K562 (cell line): Measurements from ENCODE around the gene KCNK6. TPM values are rescaled to one million over a fixed set of nuclear protein-coding genes. Genes with fewer than 3 reads are reported as not detected.

Experiments
- CBFA2T3 ChIP-seq: fragments of 450-650 bp; IDR thresholded peaks from 2 replicates; pipeline ENCODE4 v1.6.1; 2017
- CBX1 ChIP-seq: sonication (generic); IDR thresholded peaks from 2 replicates; pipeline ENCODE4 v1.6.1; 2016; ENCODE audit warnings: antibody characterized with exemption, low read depth, mild to moderate bottlenecking
- FOXJ2 ChIP-seq: fragments of 200-800 bp; sonication (Bioruptor generic); IDR thresholded peaks from 2 replicates; pipeline ENCODE4 v1.6.1; 2016; ENCODE audit warnings: missing genetic modification characterization, missing compliant biosample characterization
- FOXK2 ChIP-seq, 2 experiments: fragments of 450-650 bp; IDR thresholded peaks in 1 of 2; conservative IDR thresholded peaks in 1 of 2; 2 replicates each; pipeline ENCODE4 v1.6.1; 2016; ENCODE audit warnings: low read depth in 2 of 2, mild to moderate bottlenecking in 1 of 2
- HMG20A ChIP-seq: fragments of 450-650 bp; formaldehyde crosslinking; conservative IDR thresholded peaks from 2 replicates; pipeline ENCODE4 v1.4.0; 2020; ENCODE audit warnings: mild to moderate bottlenecking, mixed read lengths
- KAT2B ChIP-seq: IDR thresholded peaks from one replicate; pipeline ENCODE4 v1.6.1; 2012; ENCODE audit warnings: low read depth, mild to moderate bottlenecking, control low read depth, inconsistent platforms, low read length, moderate library complexity
- KAT8 ChIP-seq: fragments of 450-650 bp; IDR thresholded peaks from 2 replicates; pipeline ENCODE4 v1.6.1; 2016; ENCODE audit warnings: low read depth, mild to moderate bottlenecking
- KLF6 ChIP-seq: fragments of 250-450 bp; sonication (Bioruptor Pico); IDR thresholded peaks from 2 replicates; pipeline ENCODE4 v1.4.0; 2020; ENCODE audit warnings: mild to moderate bottlenecking, moderate library complexity, borderline replicate concordance
- PHF21A ChIP-seq: fragments of 450-650 bp; IDR thresholded peaks from 2 replicates; pipeline ENCODE4 v1.6.1; 2017; ENCODE audit warnings: low read depth, borderline replicate concordance
- PML ChIP-seq: IDR thresholded peaks from 2 replicates; pipeline ENCODE4 v1.6.1; 2012; ENCODE audit warnings: low read length, inconsistent platforms
- RAD21 ChIP-seq, 2 experiments: fragments of 250-450 bp in 1 of 2; fragments of 450-650 bp in 1 of 2; sonication (Bioruptor Pico) in 1 of 2; formaldehyde crosslinking in 1 of 2; IDR thresholded peaks in 1 of 2; conservative IDR thresholded peaks in 1 of 2; 2 replicates each; pipeline versions ENCODE4 v1.4.0 to v1.8.0; 2020 to 2022; ENCODE audit warnings: mild to moderate bottlenecking in 2 of 2, moderate library complexity in 1 of 2
- SAP30 ChIP-seq: fragments of 200-600 bp; sonication (generic); IDR thresholded peaks from 2 replicates; pipeline ENCODE4 v1.6.1; 2012; ENCODE audit warnings: borderline replicate concordance, low read depth, mild to moderate bottlenecking, moderate library complexity, low read length, control low read depth, inconsistent platforms; ENCODE audit not compliant: insufficient read depth, poor library complexity, severe bottlenecking
- SMARCE1 ChIP-seq: fragments of 450-650 bp; IDR thresholded peaks from 2 replicates; pipeline ENCODE4 v1.7.1; 2016; ENCODE audit warnings: mild to moderate bottlenecking
- TGIF2 ChIP-seq: sonication (generic); formaldehyde crosslinking; IDR thresholded peaks from 2 replicates; pipeline ENCODE4 v1.8.1; 2022; ENCODE audit warnings: mild to moderate bottlenecking, missing genetic modification reagents, moderate library complexity
- ZBED1 ChIP-seq: IDR thresholded peaks from 2 replicates; pipeline ENCODE4 v1.6.1; 2014
- ZBTB1 ChIP-seq: sonication (generic); formaldehyde crosslinking; IDR thresholded peaks from 2 replicates; pipeline ENCODE4 v1.8.1; 2023; ENCODE audit warnings: missing genetic modification reagents, low read depth, mild to moderate bottlenecking, borderline replicate concordance
- ZNF24 ChIP-seq: fragments of 450-650 bp; IDR thresholded peaks from 2 replicates; pipeline ENCODE4 v1.6.1; 2016
- ZNF707 ChIP-seq: fragments of 250-450 bp; sonication (Bioruptor Pico); conservative IDR thresholded peaks from 2 replicates; pipeline ENCODE4 v1.8.0; 2022; ENCODE audit warnings: inconsistent platforms, mild to moderate bottlenecking, moderate library complexity
- polyA plus RNA-seq, 8 experiments: library from polyadenylated mRNA; depleted of rRNA in 4 of 8; stranded (reverse) in 5 of 8; unstranded in 3 of 8; fragments of >200 nt; fragmentation: Nextera tagmentation in 2 of 8; fragmentation: Illumina TruSeq in 1 of 8; extraction: Ambion mirVana in 2 of 8; extraction: Trizol in 1 of 8; gene quantifications; 2 replicates each; pipeline versions ENCODE4 v1.2.1 to v1.2.3, GENCODE V29; 2011 to 2014; ENCODE audit warnings: inconsistent platforms in 1 of 8, missing spikeins in 1 of 8
- total RNA-seq, 7 experiments: library from RNA; depleted of rRNA in 6 of 7; stranded (reverse); fragments of >200 nt in 6 of 7; fragmentation: Illumina TruSeq in 2 of 7; extraction: Trizol in 2 of 7; gene quantifications; 2 replicates each; pipeline versions ENCODE4 v1.2.1 to v1.2.3, GENCODE V29; 2011 to 2021; ENCODE audit warnings: low replicate concordance in 1 of 7
- TF ChIP-seq, protein P1 (sequence below): fragments of 450-650 bp; IDR thresholded peaks from 2 replicates; pipeline ENCODE4 v1.6.1; 2016; ENCODE audit warnings: borderline replicate concordance
- TF ChIP-seq, protein P2 (sequence below): fragments of 450-650 bp; IDR thresholded peaks from 2 replicates; pipeline ENCODE4 v1.6.1; 2016; ENCODE audit warnings: antibody characterized with exemption
- TF ChIP-seq, protein P3 (sequence below): fragments of 200-800 bp; sonication (Bioruptor generic); IDR thresholded peaks from 2 replicates; pipeline ENCODE4 v1.6.1; 2017; ENCODE audit warnings: missing genetic modification characterization, missing compliant biosample characterization
- TF ChIP-seq, protein P4 (sequence below), 2 experiments: IDR thresholded peaks; 2 replicates each; pipeline ENCODE4 v1.6.1; 2011; ENCODE audit warnings: borderline replicate concordance in 1 of 2, control low read depth in 1 of 2, low read depth in 1 of 2, low read length in 1 of 2, mild to moderate bottlenecking in 1 of 2, mixed read lengths in 1 of 2, moderate library complexity in 1 of 2; ENCODE audit not compliant: insufficient read depth in 1 of 2, insufficient read length in 1 of 2, poor library complexity in 1 of 2, severe bottlenecking in 1 of 2; ENCODE audit errors: extremely low read depth in 1 of 2

KCNK6 gene
- total and polyA plus RNA-seq, 9 of the 15 experiments (the other 6 are each of a cell fraction or from before 2014, with no cell fraction given): 0.05 to 0.42 (median 0.15) TPM

DNA sequence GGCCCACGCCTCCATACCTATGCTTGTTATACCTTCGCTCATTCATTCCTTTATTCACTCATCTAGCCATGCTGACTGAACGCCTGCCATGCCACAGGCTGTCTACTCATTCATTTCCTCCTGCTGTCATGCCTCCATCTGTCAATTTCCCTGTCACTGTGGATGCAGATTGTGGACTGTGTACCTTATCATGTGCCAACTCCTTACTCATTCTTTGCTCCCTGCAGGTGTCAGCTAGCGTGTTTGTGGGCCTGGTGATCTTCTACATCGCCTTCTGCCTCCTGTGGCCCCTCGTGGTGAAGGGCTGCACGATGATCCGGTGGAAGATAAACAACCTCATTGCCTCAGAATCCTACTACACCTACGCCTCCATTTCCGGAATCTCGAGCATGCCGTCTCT is 50.7 kb downstream of the KCNK6 start (continued):
- TF ChIP-seq FOXK2 (conservative IDR thresholded peaks at IDR 0.05 in 1 of 2, IDR thresholded peaks at IDR 0.05 in 1 of 2; ENCODE audit: low read depth in 2 of 2): peak in 1 of 2 experiments; percentile 18; a peak in 1 of 4 replicates
- TF ChIP-seq KLF6 (CRISPR knock-in tag): no peak
- no peak for TF ChIP-seq SMARCE1
- peak; percentile 50; the same call in 1 of the 2 replicates for TF ChIP-seq ZNF24
- no peak for TF ChIP-seq ZNF707 (CRISPR knock-in tag)
- no peak for TF ChIP-seq RAD21 (CRISPR knock-in tag; conservative IDR thresholded peaks at IDR 0.05 in 1 of 2, IDR thresholded peaks at IDR 0.05 in 1 of 2)
- TF ChIP-seq, protein P1, sequence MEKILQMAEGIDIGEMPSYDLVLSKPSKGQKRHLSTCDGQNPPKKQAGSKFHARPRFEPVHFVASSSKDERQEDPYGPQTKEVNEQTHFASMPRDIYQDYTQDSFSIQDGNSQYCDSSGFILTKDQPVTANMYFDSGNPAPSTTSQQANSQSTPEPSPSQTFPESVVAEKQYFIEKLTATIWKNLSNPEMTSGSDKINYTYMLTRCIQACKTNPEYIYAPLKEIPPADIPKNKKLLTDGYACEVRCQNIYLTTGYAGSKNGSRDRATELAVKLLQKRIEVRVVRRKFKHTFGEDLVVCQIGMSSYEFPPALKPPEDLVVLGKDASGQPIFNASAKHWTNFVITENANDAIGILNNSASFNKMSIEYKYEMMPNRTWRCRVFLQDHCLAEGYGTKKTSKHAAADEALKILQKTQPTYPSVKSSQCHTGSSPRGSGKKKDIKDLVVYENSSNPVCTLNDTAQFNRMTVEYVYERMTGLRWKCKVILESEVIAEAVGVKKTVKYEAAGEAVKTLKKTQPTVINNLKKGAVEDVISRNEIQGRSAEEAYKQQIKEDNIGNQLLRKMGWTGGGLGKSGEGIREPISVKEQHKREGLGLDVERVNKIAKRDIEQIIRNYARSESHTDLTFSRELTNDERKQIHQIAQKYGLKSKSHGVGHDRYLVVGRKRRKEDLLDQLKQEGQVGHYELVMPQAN: peak; percentile 61; the same call in 1 of the 2 replicates
- TF ChIP-seq KAT2B: no peak
- TF ChIP-seq, protein P2, sequence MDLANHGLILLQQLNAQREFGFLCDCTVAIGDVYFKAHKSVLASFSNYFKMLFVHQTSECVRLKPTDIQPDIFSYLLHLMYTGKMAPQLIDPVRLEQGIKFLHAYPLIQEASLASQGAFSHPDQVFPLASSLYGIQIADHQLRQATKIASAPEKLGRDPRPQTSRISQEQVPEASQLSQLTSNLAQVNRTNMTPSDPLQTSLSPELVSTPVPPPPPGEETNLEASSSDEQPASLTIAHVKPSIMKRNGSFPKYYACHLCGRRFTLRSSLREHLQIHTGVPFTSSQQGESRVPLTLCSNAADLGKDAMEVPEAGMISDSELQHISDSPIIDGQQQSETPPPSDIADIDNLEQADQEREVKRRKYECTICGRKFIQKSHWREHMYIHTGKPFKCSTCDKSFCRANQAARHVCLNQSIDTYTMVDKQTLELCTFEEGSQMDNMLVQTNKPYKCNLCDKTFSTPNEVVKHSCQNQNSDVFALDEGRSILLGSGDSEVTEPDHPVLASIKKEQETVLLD: peak; percentile 29; the same call in 1 of the 2 replicates
- TF ChIP-seq SAP30: no peak
- TF ChIP-seq CBFA2T3: peak; percentile 94
- no peak for TF ChIP-seq ZBED1
- TF ChIP-seq TGIF2 (CRISPR knock-in tag): 0 out of 2 replicates have a peak, but pooled peaks have one; percentile 64
- TF ChIP-seq PHF21A: no peak
- TF ChIP-seq PML: peak; percentile 31; the same call in 1 of the 2 replicates
- no peak for TF ChIP-seq CBX1
- TF ChIP-seq, protein P3, sequence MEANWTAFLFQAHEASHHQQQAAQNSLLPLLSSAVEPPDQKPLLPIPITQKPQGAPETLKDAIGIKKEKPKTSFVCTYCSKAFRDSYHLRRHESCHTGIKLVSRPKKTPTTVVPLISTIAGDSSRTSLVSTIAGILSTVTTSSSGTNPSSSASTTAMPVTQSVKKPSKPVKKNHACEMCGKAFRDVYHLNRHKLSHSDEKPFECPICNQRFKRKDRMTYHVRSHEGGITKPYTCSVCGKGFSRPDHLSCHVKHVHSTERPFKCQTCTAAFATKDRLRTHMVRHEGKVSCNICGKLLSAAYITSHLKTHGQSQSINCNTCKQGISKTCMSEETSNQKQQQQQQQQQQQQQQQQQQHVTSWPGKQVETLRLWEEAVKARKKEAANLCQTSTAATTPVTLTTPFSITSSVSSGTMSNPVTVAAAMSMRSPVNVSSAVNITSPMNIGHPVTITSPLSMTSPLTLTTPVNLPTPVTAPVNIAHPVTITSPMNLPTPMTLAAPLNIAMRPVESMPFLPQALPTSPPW (CRISPR knock-in tag): no peak
- TF ChIP-seq FOXJ2 (tag): no peak
- no peak for TF ChIP-seq HMG20A (CRISPR knock-in tag)
- TF ChIP-seq KAT8: no peak
- no peak for TF ChIP-seq ZBTB1 (CRISPR knock-in tag)
- TF ChIP-seq, protein P4, sequence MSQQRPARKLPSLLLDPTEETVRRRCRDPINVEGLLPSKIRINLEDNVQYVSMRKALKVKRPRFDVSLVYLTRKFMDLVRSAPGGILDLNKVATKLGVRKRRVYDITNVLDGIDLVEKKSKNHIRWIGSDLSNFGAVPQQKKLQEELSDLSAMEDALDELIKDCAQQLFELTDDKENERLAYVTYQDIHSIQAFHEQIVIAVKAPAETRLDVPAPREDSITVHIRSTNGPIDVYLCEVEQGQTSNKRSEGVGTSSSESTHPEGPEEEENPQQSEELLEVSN (IDR thresholded peaks at IDR 0.05; ENCODE audit: borderline replicate concordance in 1 of 2, extremely low read depth in 1 of 2, insufficient read depth in 1 of 2, insufficient read length in 1 of 2, low read depth in 1 of 2, low read length in 1 of 2, poor library complexity in 1 of 2, severe bottlenecking in 1 of 2): peak in 1 of 2 experiments; percentile 28
